HepG2 (cell line): ENCODE data around the gene NXN. TPM values are rescaled to one million over a fixed set of nuclear protein-coding genes. Genes with fewer than 3 reads are reported as not detected.
A peak's percentile ranks its signal among the peaks of the same experiment; 100 is the strongest.

Source experiments
- BRCA1 ChIP-seq: sonication (generic); formaldehyde crosslinking; IDR thresholded peaks from 2 replicates; pipeline ENCODE4 v1.4.0; 2020; ENCODE audit warnings: missing genetic modification reagents
- DMAP1 ChIP-seq: IDR thresholded peaks from 2 replicates; pipeline ENCODE4 v1.6.1; 2016
- FOXK1 ChIP-seq: sonication (generic); formaldehyde crosslinking; IDR thresholded peaks from 2 replicates; pipeline ENCODE4 v1.4.0; 2020; ENCODE audit warnings: low read depth, missing genetic modification reagents, borderline replicate concordance
- KLF16 ChIP-seq, 2 experiments: sonication (generic) in 1 of 2; formaldehyde crosslinking in 1 of 2; IDR thresholded peaks; 2 replicates each; pipeline versions ENCODE4 v1.6.1 to v1.8.0; 2016 to 2023; ENCODE audit warnings: missing genetic modification reagents in 2 of 2, missing compliant biosample characterization in 1 of 2
- KLF6 ChIP-seq: IDR thresholded peaks from 2 replicates; pipeline ENCODE4 v1.8.0; 2016; ENCODE audit warnings: missing biosample characterization, missing genetic modification reagents
- KMT2A ChIP-seq: sonication (generic); formaldehyde crosslinking; IDR thresholded peaks from 2 replicates; pipeline ENCODE4 v1.4.0; 2020; ENCODE audit warnings: missing genetic modification reagents
- PHF21A ChIP-seq: sonication (generic); formaldehyde crosslinking; IDR thresholded peaks from 2 replicates; pipeline ENCODE4 v1.5.0; 2020; ENCODE audit warnings: mild to moderate bottlenecking, missing genetic modification reagents
- PITX1 ChIP-seq: sonication (generic); formaldehyde crosslinking; IDR thresholded peaks from 2 replicates; pipeline ENCODE4 v1.5.1; 2020; ENCODE audit warnings: mild to moderate bottlenecking, missing genetic modification reagents
- RXRB ChIP-seq: IDR thresholded peaks from 2 replicates; pipeline ENCODE4 v1.6.1; 2016; ENCODE audit warnings: borderline replicate concordance, missing genetic modification reagents, missing compliant biosample characterization
- SALL1 ChIP-seq: sonication (generic); formaldehyde crosslinking; IDR thresholded peaks from 2 replicates; pipeline ENCODE4 v1.8.0; 2022; ENCODE audit warnings: mild to moderate bottlenecking, missing genetic modification reagents
- SKI ChIP-seq: fragments of 450-650 bp; IDR thresholded peaks from one replicate; pipeline ENCODE4 v1.6.1; 2018; ENCODE audit warnings: mild to moderate bottlenecking; ENCODE audit not compliant: partially characterized antibody
- SOX5 ChIP-seq: IDR thresholded peaks from 2 replicates; pipeline ENCODE4 v1.6.1; 2016; ENCODE audit warnings: borderline replicate concordance
- ZBTB20 ChIP-seq: sonication (generic); formaldehyde crosslinking; IDR thresholded peaks from 2 replicates; pipeline ENCODE4 v1.8.1; 2023; ENCODE audit warnings: missing genetic modification reagents, low read depth, mild to moderate bottlenecking, borderline replicate concordance
- ZNF10 ChIP-seq: sonication (generic); formaldehyde crosslinking; IDR thresholded peaks from 2 replicates; pipeline ENCODE4 v1.4.0; 2020; ENCODE audit warnings: mild to moderate bottlenecking, low read depth, missing genetic modification reagents, borderline replicate concordance
- ZNF549 ChIP-seq: sonication (generic); formaldehyde crosslinking; IDR thresholded peaks from 2 replicates; pipeline ENCODE4 v1.5.0; 2020; ENCODE audit warnings: missing genetic modification reagents
- ZNF660 ChIP-seq: sonication (generic); formaldehyde crosslinking; IDR thresholded peaks from 2 replicates; pipeline ENCODE4 v1.5.1; 2020; ENCODE audit warnings: mild to moderate bottlenecking, low read depth, missing genetic modification reagents, borderline replicate concordance
- polyA plus RNA-seq, 8 experiments: library from polyadenylated mRNA; depleted of rRNA in 3 of 8; stranded (reverse) in 7 of 8; unstranded in 1 of 8; fragments of >200 nt; fragmentation: Illumina TruSeq in 4 of 8; extraction: Trizol in 4 of 8; gene quantifications; 2 replicates each; pipeline versions ENCODE4 v1.2.1 to v1.2.3, GENCODE V29; 2011 to 2016; ENCODE audit warnings: low read depth in 4 of 8, missing spikeins in 1 of 8, mixed read lengths in 1 of 8; ENCODE audit not compliant: insufficient read depth in 1 of 8
- total RNA-seq, 5 experiments: library from RNA; depleted of rRNA; stranded (reverse); fragments of >200 nt; fragmentation: Illumina TruSeq; extraction: Trizol; gene quantifications; 2 replicates each; pipeline ENCODE4 v1.2.3, GENCODE V29; 2016; ENCODE audit warnings: low read depth in 1 of 5
- TF ChIP-seq, protein P1 (sequence below): IDR thresholded peaks from 2 replicates; pipeline ENCODE4 v1.4.0; 2020; ENCODE audit warnings: mild to moderate bottlenecking, missing genetic modification reagents
- TF ChIP-seq, protein P2 (sequence below): sonication (generic); formaldehyde crosslinking; IDR thresholded peaks from 2 replicates; pipeline ENCODE4 v1.4.0; 2020; ENCODE audit warnings: low read depth, missing genetic modification reagents
- TF ChIP-seq, protein P3 (sequence below): sonication (generic); formaldehyde crosslinking; IDR thresholded peaks from 2 replicates; pipeline ENCODE4 v1.4.0; 2020; ENCODE audit warnings: missing genetic modification reagents
- TF ChIP-seq, protein P4 (sequence below): sonication (generic); formaldehyde crosslinking; IDR thresholded peaks from 2 replicates; pipeline ENCODE4 v1.4.0; 2020; ENCODE audit warnings: low read depth, mild to moderate bottlenecking, missing genetic modification reagents

NXN gene
- total and polyA plus RNA-seq, 2 of the 13 experiments (the other 11 are each of a cell fraction or from before 2014, with no cell fraction given): 22.2 to 24.3 TPM

DNA sequence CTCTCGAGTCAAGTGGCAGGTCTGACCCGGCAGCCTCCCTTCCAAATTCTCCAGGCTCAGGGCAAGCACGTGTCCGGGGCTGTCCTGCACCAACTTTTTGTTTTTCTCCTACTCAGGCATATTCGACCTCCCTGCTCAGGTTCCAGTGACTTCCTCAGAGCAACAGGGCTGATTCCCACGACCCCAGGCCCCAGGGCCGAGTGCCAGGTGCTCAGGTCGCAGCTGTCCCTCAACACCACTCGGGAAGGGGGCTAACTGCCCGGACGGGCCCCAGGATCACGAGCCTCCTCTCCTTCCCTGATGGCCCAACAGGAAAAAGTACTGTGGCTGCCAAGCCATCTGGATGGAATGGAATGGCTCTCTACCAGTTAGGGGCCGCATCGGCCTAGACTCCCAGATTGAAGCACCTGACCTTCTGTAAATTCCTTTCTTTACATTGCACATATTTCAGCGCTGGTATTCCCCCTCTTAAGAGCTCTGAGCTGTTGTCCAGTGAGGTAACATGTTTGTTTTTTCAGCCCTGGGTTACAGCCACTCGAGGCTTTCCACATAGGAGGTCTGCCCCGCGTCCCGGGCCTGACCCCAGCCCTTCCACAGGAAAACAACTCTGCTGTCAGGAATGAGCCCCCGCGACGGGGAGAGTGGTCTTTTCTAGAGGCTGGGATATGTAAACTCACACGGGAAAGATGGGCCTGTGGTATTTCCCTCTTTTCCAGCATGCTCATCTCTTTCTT, 25.0 kb downstream of the NXN start (continued):
- TF ChIP-seq, protein P1, sequence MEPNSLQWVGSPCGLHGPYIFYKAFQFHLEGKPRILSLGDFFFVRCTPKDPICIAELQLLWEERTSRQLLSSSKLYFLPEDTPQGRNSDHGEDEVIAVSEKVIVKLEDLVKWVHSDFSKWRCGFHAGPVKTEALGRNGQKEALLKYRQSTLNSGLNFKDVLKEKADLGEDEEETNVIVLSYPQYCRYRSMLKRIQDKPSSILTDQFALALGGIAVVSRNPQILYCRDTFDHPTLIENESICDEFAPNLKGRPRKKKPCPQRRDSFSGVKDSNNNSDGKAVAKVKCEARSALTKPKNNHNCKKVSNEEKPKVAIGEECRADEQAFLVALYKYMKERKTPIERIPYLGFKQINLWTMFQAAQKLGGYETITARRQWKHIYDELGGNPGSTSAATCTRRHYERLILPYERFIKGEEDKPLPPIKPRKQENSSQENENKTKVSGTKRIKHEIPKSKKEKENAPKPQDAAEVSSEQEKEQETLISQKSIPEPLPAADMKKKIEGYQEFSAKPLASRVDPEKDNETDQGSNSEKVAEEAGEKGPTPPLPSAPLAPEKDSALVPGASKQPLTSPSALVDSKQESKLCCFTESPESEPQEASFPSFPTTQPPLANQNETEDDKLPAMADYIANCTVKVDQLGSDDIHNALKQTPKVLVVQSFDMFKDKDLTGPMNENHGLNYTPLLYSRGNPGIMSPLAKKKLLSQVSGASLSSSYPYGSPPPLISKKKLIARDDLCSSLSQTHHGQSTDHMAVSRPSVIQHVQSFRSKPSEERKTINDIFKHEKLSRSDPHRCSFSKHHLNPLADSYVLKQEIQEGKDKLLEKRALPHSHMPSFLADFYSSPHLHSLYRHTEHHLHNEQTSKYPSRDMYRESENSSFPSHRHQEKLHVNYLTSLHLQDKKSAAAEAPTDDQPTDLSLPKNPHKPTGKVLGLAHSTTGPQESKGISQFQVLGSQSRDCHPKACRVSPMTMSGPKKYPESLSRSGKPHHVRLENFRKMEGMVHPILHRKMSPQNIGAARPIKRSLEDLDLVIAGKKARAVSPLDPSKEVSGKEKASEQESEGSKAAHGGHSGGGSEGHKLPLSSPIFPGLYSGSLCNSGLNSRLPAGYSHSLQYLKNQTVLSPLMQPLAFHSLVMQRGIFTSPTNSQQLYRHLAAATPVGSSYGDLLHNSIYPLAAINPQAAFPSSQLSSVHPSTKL (CRISPR knock-in tag): peak; percentile 74
- TF ChIP-seq ZNF10 (CRISPR knock-in tag) (no peak), RXRB (peak; percentile 71; the same call in 1 of the 2 replicates), SOX5 (CRISPR knock-in tag) (peak; percentile 64; the same call in 1 of the 2 replicates), SALL1 (CRISPR knock-in tag) (peak; percentile 40; the same call in 1 of the 2 replicates), KLF16 (CRISPR knock-in tag; IDR thresholded peaks at IDR 0.05) (0 out of 4 replicates have a peak, but pooled peaks of 1 of the 2 experiments have one; percentile 54), ZBTB20 (CRISPR knock-in tag) (peak; percentile 68; the same call in 1 of the 2 replicates), DMAP1 (CRISPR knock-in tag) (no peak), BRCA1 (no peak), KLF6 (CRISPR knock-in tag) (no peak), ZNF660 (no peak), PITX1 (CRISPR knock-in tag) (peak; percentile 40; the same call in 1 of the 2 replicates), KMT2A (CRISPR knock-in tag) (0 out of 2 replicates have a peak, but pooled peaks have one; percentile 21), PHF21A (CRISPR knock-in tag) (peak; percentile 47; the same call in 1 of the 2 replicates), ZNF549 (CRISPR knock-in tag) (no peak), SKI (peak; percentile 54), FOXK1 (CRISPR knock-in tag) (peak; percentile 72; the same call in 1 of the 2 replicates)
- TF ChIP-seq, protein P2, sequence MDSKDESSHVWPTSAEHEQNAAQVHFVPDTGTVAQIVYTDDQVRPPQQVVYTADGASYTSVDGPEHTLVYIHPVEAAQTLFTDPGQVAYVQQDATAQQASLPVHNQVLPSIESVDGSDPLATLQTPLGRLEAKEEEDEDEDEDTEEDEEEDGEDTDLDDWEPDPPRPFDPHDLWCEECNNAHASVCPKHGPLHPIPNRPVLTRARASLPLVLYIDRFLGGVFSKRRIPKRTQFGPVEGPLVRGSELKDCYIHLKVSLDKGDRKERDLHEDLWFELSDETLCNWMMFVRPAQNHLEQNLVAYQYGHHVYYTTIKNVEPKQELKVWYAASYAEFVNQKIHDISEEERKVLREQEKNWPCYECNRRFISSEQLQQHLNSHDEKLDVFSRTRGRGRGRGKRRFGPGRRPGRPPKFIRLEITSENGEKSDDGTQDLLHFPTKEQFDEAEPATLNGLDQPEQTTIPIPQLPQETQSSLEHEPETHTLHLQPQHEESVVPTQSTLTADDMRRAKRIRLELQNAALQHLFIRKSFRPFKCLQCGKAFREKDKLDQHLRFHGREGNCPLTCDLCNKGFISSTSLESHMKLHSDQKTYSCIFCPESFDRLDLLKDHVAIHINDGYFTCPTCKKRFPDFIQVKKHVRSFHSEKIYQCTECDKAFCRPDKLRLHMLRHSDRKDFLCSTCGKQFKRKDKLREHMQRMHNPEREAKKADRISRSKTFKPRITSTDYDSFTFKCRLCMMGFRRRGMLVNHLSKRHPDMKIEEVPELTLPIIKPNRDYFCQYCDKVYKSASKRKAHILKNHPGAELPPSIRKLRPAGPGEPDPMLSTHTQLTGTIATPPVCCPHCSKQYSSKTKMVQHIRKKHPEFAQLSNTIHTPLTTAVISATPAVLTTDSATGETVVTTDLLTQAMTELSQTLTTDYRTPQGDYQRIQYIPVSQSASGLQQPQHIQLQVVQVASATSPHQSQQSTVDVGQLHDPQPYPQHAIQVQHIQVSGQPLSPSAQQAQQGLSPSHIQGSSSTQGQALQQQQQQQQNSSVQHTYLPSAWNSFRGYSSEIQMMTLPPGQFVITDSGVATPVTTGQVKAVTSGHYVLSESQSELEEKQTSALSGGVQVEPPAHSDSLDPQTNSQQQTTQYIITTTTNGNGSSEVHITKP: peak; percentile 63; the same call in 1 of the 2 replicates
- TF ChIP-seq, protein P3, sequence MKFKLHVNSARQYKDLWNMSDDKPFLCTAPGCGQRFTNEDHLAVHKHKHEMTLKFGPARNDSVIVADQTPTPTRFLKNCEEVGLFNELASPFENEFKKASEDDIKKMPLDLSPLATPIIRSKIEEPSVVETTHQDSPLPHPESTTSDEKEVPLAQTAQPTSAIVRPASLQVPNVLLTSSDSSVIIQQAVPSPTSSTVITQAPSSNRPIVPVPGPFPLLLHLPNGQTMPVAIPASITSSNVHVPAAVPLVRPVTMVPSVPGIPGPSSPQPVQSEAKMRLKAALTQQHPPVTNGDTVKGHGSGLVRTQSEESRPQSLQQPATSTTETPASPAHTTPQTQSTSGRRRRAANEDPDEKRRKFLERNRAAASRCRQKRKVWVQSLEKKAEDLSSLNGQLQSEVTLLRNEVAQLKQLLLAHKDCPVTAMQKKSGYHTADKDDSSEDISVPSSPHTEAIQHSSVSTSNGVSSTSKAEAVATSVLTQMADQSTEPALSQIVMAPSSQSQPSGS (CRISPR knock-in tag): peak; percentile 63; the same call in 1 of the 2 replicates
- TF ChIP-seq, protein P4, sequence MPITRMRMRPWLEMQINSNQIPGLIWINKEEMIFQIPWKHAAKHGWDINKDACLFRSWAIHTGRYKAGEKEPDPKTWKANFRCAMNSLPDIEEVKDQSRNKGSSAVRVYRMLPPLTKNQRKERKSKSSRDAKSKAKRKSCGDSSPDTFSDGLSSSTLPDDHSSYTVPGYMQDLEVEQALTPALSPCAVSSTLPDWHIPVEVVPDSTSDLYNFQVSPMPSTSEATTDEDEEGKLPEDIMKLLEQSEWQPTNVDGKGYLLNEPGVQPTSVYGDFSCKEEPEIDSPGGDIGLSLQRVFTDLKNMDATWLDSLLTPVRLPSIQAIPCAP: no peak
